Muscle of back (tissue), 11 donors: ENCODE results near the gene TPST2. TPM values are rescaled to one million over a fixed set of nuclear protein-coding genes. Genes with fewer than 3 reads are reported as not detected.

ENCODE experiments used
- DNase-seq, 3 donors: peaks; one replicate each; pipeline versions ENCODE4 v3.0.0 to v3.0.0-alpha.2; 2013
- polyA plus RNA-seq, 10 donors: library from polyadenylated mRNA; unstranded; fragments of 120-200 nt; gene quantifications; one replicate each; pipeline ENCODE4 v1.2.1, GENCODE V29; 2013; ENCODE audit not compliant: insufficient read length in 10 of 10

TPST2 gene
- polyA plus RNA-seq, 10 donors = 6.3 to 10.5 (median 7.3) TPM

DNA sequence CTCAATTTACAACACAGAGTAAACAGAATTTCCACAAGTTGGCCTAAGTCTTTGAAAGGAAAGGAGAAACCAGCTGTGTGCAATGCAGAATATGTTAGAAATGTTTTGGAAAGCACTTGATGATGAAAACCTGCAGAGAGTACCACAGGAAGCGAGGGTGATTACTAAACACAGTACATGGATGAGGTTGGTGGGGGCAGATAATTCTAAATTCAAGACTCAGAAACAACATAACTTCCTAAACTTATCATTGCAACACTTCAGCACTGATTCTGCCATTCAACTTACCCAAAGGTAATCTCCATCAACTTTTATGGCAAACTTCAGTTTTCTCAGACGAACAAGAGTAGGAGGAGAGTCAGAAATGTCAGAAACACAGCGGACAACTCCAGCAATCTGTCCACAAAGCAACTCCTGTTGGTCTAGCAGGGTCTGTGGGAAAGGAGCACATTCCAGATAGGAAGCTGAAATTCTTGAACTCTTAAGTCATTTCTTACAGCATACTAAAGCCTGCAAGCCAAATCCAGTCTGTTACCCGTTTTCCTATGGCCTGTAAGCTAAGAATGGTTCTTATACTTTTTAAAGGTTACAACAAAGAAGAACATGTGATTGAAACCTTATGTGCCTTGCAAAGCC is 113.1 kb downstream of the TPST2 start:
- peak in 1 of 3 donors; percentile 39 for DNase-seq

GRCh38 chr22:26474682-26475081 is 115.2 kb downstream of the TPST2 start:
- DNase-seq = no peak

Other genes with a start within 250 kb of the TPST2 start
- gene ASPHD2, start 160.9 kb downstream of the TPST2 start, polyA plus RNA-seq = 1 to 10 TPM in 6 of 10 donors, under 1 TPM in 4; 0.67 to 2.4 (median 1.1) TPM
- 10 to 100 TPM; 10.8 to 22.0 (median 17.2) TPM for gene HPS4, start 106.3 kb downstream of the TPST2 start, polyA plus RNA-seq
- gene SRRD, start 106.3 kb downstream of the TPST2 start, polyA plus RNA-seq = 10 to 100 TPM; 21.1 to 28.0 (median 24.6) TPM
- 10 to 100 TPM; 20.7 to 26.3 (median 21.3) TPM for gene TFIP11, start 77.7 kb downstream of the TPST2 start, polyA plus RNA-seq
- gene CRYBB1, start 27.9 kb upstream of the TPST2 start, polyA plus RNA-seq = 1 to 10 TPM in 8 of 10 donors, under 1 TPM in 2; 0.80 to 1.7 (median 1.2) TPM
- not detected for gene CRYBA4, start 31.8 kb upstream of the TPST2 start, polyA plus RNA-seq
- 1 to 10 TPM in 3 of 10 donors, under 1 TPM in 7; 0.16 to 2.1 (median 0.44) TPM for gene MIAT, start 67.5 kb upstream of the TPST2 start, polyA plus RNA-seq